ENCODE data around the gene TNFAIP2.

GRCh38 chr14:103186241-103186822 is 63.1 kb downstream of the TNFAIP2 start:
- TF ChIP-seq POLR2A (IDR thresholded peaks at IDR 0.05) (no peak), CTCF (IDR thresholded peaks at IDR 0.05 in 4 of 5, conservative IDR thresholded peaks at IDR 0.05 in 1 of 5) (no peak)
